GM10248 (cell line): ENCODE measurements around the gene FGF14.
"Not testable (repeated sequence)": the region's sequence is repeated elsewhere in the genome, so short reads cannot be mapped to it uniquely, and the experiment has no call there.

Experiments
- CTCF ChIA-PET: fragments of 300-600 bp; sonication (Branson Sonifier 250); formaldehyde crosslinking; extraction: SDS; loops from one replicate; lab custom pipeline; 2021; ENCODE audit warnings: antibody characterized with exemption; lab: Yijun Ruan, JAX
- POLR2A ChIA-PET: fragments of 350-650 bp; sonication (Branson Sonifier 250); formaldehyde crosslinking; extraction: SDS; loops from one replicate; lab custom pipeline; 2020; ENCODE audit warnings: antibody characterized with exemption; lab: Yijun Ruan, JAX
- DNase-seq: peaks from one replicate; pipeline ENCODE4 v3.0.0; 2012; ENCODE audit errors: extremely low spot score
- CTCF ChIP-seq: IDR thresholded peaks from 2 replicates; pipeline ENCODE4 v1.5.1; 2012; ENCODE audit warnings: mild to moderate bottlenecking, low read depth; ENCODE audit errors: extremely low read depth, missing control alignments, control extremely low read depth

FGF14 gene

GRCh38 chr13:102103469-102103868, 298.4 kb downstream of the FGF14 start:
- TF ChIP-seq CTCF, result no peak
- DNase-seq, result no peak
- CTCF ChIA-PET, result no interaction called here
- POLR2A ChIA-PET, result no interaction called here

DNA sequence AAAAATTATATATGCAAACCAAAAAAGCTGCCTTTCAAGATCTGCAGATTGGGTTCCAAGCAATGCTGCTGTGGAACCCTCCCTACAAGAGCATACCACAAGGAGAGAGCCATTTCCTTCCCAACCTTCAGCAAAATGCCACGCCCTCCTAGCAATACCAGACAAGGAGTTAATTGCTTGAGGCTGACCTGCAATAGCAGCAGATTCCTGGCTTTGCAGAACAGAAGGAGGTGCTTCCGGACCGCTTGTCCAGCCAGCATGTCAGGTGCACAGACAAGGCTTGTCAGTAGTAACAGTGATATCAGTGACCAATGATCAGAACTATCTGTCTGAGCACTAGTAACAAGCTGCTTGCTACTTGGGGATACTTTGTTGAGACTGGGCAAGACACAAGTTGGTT, 301.6 kb downstream of the FGF14 start:
- no peak for TF ChIP-seq CTCF
- ChIA-PET CTCF (interaction anchor here (1.1 kb wide), 1 partner anchor 14 kb away, joined by 4 read pairs; no protein-coding TSS in a partner anchor), POLR2A (no interaction called here)
- DNase-seq, result no peak

DNA sequence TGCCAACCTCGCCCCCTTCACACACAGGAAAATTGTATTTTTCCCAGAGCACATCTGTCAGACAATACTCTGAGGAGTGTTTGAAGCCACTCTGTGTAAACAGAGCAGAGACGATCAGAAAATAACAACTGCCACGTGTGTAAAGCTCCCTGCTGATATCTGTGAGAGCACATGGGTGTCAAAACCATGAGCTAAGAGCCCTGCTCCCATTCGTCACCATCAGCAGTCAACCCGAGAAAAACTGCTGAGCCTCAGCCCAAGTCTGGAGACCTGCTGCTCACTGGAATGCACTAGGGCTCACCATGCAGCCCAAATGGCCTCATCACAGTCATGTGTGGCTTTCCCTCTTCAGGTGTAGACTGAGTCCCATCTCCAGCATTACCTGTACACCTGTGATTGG, 304.1 kb downstream of the FGF14 start:
- POLR2A ChIA-PET, result no interaction called here
- DNase-seq, result no peak
- no peak for TF ChIP-seq CTCF
- CTCF ChIA-PET, result no interaction called here

DNA sequence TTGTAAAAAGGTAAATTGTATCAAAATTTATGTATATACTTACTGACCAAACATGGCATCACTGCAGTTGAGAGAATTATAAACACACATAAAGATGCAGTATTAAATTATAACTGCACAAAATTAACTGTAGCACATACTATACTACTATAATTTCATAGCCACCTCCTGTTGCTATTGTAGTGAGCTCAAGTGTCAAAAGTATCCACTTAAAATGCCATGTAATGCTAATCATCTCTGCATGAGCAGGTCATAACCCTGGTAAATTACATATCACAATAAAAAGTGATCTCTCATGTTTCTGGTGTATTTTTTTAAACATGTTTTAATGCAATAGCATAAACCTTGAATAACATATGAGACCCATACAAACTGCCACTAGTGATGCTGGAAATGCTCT, 308.6 kb downstream of the FGF14 start:
- POLR2A ChIA-PET, CTCF ChIA-PET, DNase-seq: not testable (repeated sequence)

- CTCF ChIA-PET, result no interaction called here
- POLR2A ChIA-PET, result no interaction called here
- no peak for TF ChIP-seq CTCF
- DNase-seq, result no peak
Observed at GRCh38 chr13:102091231-102091630, 310.6 kb downstream of the FGF14 start.

DNA sequence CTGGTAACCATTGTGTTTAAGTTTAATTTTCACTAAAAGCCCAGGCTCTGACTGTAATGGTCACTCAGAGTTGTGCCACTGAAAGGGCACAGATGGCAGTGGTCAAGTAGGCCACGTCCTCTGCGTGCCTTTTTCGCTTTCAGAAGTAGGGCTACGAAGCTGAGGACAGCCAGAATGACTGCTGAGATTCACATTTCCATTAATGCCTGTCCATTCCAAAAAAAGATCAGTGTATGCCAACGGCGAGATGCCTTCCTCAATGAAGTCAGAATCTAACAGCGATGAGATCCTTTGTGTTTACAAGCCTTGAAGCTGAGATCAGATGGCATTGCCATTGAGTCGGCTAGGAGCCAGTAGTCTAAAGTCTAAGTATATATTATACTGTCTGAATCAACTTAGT, 311.3 kb downstream of the FGF14 start:
- ChIA-PET CTCF (interaction anchor here (1.1 kb wide), 1 partner anchor 10 kb away, joined by 5 read pairs; no protein-coding TSS in a partner anchor), POLR2A (no interaction called here)
- DNase-seq, result no peak
- no peak for TF ChIP-seq CTCF

DNA sequence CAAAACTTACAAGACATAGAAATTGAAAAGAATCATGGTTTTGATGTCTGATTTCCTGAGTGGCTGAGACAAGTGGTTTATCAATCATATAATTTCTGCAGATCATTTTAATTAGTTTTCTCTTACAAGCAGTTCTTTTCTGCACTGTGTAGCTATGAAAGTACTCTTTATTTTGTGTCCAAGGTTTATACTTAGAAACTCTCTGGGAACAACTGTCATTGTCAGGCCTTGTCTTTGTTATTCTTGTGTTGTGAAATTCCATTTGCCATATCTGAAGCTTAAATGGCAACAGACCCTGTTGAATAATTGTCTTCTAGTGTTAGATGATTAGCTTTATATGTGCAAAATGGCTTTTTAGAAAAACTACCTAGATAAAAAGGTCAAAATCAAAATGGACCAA, 312.1 kb downstream of the FGF14 start:
- no peak for TF ChIP-seq CTCF
- CTCF ChIA-PET, result interaction anchor here (0.7 to 1.1 kb wide), 3 partner anchors 9 to 23 kb away, joined by 3 to 5 read pairs (median 4); no protein-coding TSS in a partner anchor
- no peak for DNase-seq
- POLR2A ChIA-PET, result no interaction called here
